ENCODE results near the gene GLUD2. TPM values are rescaled to one million over a fixed set of nuclear protein-coding genes. Genes with fewer than 3 reads are reported as not detected.
"Not testable (repeated sequence)": the region's sequence is repeated elsewhere in the genome, so short reads cannot be mapped to it uniquely, and the experiment has no call there.

Gene GLUD2
- total RNA-seq, 2 experiments from 2014 or later, result 0.14 to 0.21 TPM

DNA sequence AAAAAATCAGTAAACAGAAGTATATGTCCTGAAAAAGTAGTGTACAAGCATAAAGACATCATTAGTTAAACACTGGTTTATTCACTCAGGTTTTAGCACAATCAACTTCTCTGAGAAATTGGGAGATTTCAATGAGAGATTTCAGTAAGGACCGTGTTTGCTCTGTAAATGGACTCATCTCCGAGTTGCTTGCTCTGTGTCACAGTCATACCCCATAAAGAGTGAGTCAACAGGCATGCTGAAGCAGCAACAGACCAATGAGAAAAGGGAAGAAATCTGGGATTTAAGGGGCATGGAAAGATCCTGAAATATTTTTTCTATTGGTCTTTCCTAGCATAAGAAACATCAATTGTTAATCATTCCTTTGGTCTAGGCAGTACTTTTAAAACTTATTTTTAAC lies 4.7 kb downstream of the GLUD2 start:
- Mint-ChIP-seq H3K4me1 (no peaks in the 10 kb centered on the region), H3K9me3 (no peaks in the 10 kb centered on the region), H3K36me3 (no peaks in the 10 kb centered on the region), H3K27ac (no peak overlapping the region), H3K27me3 (peaks cover 11% of the 10 kb centered on the region), H3K4me3 (no peak overlapping the region)
- DNase-seq, result no peak

DNA sequence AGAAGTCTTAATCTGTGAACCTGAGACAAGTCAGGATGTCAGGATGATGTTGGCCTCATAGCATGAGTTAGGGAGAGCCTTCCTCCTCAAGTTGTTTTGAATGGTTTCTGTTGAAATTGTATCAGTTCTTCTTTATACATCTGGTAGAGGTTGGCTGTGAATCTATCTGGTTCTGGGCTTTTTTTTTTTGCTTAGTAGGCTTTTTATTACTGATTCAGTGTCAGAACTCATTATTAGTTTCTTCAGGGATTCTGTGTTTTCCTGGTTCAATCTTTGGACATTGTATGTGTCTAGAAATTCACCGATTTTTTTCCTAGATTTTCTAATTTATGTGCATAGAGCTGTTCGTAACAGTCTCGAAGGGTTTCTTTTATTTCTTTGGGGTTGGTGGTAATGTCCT lies 14.9 kb downstream of the GLUD2 start:
- Mint-ChIP-seq H3K4me3 (no peak overlapping the region), H3K4me1 (no peaks in the 10 kb centered on the region)

DNA sequence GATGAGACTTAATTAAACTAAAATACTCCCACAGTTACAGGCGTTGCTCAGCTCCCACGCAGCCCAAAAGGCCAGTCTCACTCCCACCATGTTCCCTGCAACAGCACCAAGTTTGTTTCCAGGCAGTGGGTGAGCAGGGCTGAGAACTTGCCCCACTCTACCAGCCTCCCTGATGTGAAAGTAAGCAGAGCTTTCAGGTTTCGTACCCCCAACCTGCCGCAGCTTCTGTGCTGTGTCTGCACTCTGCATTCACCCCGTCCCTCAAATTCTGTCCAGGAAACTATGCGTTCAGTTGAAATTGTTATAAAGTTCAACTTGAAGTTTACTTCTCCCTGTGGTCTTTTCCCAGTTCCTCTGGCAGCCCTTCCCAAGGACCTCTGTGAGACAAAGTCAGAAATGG lies 17.2 kb downstream of the GLUD2 start:
- H3K27ac Mint-ChIP-seq, result no peak overlapping the region
- peaks cover 6% of the 10 kb centered on the region for H3K27me3 Mint-ChIP-seq
- no peaks in the 10 kb centered on the region for H3K9me3 Mint-ChIP-seq
- no peaks in the 10 kb centered on the region for H3K36me3 Mint-ChIP-seq
- H3K4me3 Mint-ChIP-seq, result no peak overlapping the region
- DNase-seq, result no peak
- no peaks in the 10 kb centered on the region for H3K4me1 Mint-ChIP-seq

More for the DNA sequence above, 14.9 kb downstream of the GLUD2 start:
- DNase-seq, result no peak
- Mint-ChIP-seq H3K36me3 (no peaks in the 10 kb centered on the region), H3K9me3 (no peaks in the 10 kb centered on the region), H3K27ac (no peak overlapping the region), H3K27me3 (peaks cover 6% of the 10 kb centered on the region)

DNA sequence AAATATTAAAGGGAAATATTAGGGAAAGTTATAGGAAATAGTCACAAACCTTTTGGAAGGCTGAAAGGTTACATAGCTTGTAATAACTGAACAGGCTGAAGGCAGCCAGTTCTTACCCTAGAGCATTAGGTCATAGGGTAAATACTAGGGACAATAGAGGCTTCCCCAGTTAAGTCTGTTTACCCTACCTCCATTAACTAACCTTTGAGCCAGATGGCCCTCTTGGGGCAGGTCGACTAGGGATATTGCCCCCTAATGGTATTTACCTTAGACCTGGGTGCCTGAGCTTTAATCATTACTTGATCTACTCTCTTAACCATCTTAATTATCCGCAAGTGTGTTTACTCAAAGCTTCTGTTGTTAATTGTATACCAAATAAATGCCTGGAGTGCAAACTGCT lies 36.8 kb downstream of the GLUD2 start:
- not testable (repeated sequence) for H3K27me3 Mint-ChIP-seq, H3K4me1 Mint-ChIP-seq, H3K27ac Mint-ChIP-seq, H3K36me3 Mint-ChIP-seq, DNase-seq, H3K9me3 Mint-ChIP-seq, H3K4me3 Mint-ChIP-seq

- Mint-ChIP-seq H3K27ac (no peak overlapping the region), H3K36me3 (no peaks in the 10 kb centered on the region), H3K4me3 (no peak overlapping the region)
These were observed 37.6 kb downstream of the GLUD2 start for GRCh38 chrX:121084903-121085611.

DNA sequence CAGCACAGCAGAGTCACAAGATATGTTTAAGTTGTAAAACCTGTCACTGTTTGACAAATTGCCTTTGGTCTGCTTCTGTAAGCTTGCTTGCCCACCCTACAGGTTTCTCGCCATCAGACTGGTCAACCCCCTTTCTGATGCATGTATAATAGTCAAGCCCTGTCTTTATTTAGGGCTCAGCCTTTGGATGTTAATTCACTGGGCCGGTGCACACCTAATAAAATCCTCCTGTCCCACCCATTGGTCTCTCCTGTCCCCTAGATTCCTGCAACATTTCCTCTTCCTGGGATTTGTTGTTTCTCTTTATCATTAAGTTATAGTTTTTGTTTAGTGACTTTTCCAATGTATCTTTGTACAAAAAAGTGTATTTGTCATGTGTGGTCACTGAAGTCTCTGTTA lies 38.2 kb downstream of the GLUD2 start:
- H3K36me3 Mint-ChIP-seq, result no peaks in the 10 kb centered on the region
- no peak overlapping the region for H3K27ac Mint-ChIP-seq
- peaks cover 1% of the 10 kb centered on the region for H3K9me3 Mint-ChIP-seq
- no peaks in the 10 kb centered on the region for H3K4me1 Mint-ChIP-seq
- no peak for DNase-seq
- no peak overlapping the region for H3K4me3 Mint-ChIP-seq
- no peaks in the 10 kb centered on the region for H3K27me3 Mint-ChIP-seq

More at GRCh38 chrX:121084903-121085611, 37.6 kb downstream of the GLUD2 start:
- peaks cover 1% of the 10 kb centered on the region for H3K9me3 Mint-ChIP-seq
- no peaks in the 10 kb centered on the region for H3K27me3 Mint-ChIP-seq
- no peak for DNase-seq
- H3K4me1 Mint-ChIP-seq, result no peaks in the 10 kb centered on the region

GRCh38 chrX:121093011-121093410 lies 45.6 kb downstream of the GLUD2 start:
- no peaks in the 10 kb centered on the region for H3K36me3 Mint-ChIP-seq
- no peaks in the 10 kb centered on the region for H3K27me3 Mint-ChIP-seq
- no peak overlapping the region for H3K27ac Mint-ChIP-seq
- DNase-seq, result no peak
- no peaks in the 10 kb centered on the region for H3K9me3 Mint-ChIP-seq
- no peaks in the 10 kb centered on the region for H3K4me1 Mint-ChIP-seq
- no peak overlapping the region for H3K4me3 Mint-ChIP-seq

Other genes starting within 250 kb of the GLUD2 start
- not detected for gene CT47B1, start 171.7 kb upstream of the GLUD2 start, total RNA-seq
- gene CT47A11, start 110.5 kb upstream of the GLUD2 start, total RNA-seq, result not detected
- gene CT47A10, start 105.6 kb upstream of the GLUD2 start, total RNA-seq, result not detected
- gene CT47A9, start 100.7 kb upstream of the GLUD2 start, total RNA-seq, result not detected
- not detected for gene CT47A8, start 95.9 kb upstream of the GLUD2 start, total RNA-seq
- not detected for gene CT47A7, start 91.0 kb upstream of the GLUD2 start, total RNA-seq
- not detected for gene CT47A6, start 86.1 kb upstream of the GLUD2 start, total RNA-seq
- not detected for gene CT47A5, start 81.3 kb upstream of the GLUD2 start, total RNA-seq
- gene CT47A4, start 76.4 kb upstream of the GLUD2 start, total RNA-seq, result not detected
- not detected for gene CT47A3, start 71.5 kb upstream of the GLUD2 start, total RNA-seq
- not detected for gene CT47A2, start 66.7 kb upstream of the GLUD2 start, total RNA-seq
- gene CT47A1, start 61.9 kb upstream of the GLUD2 start, total RNA-seq, result not detected